ENCODE results near the gene CEP63. TPM values are rescaled to one million over a fixed set of nuclear protein-coding genes. Genes with fewer than 3 reads are reported as not detected.

CEP63 gene
- polyA plus RNA-seq, 3 donors: 11.1 to 18.8 (median 17.2) TPM

DNA sequence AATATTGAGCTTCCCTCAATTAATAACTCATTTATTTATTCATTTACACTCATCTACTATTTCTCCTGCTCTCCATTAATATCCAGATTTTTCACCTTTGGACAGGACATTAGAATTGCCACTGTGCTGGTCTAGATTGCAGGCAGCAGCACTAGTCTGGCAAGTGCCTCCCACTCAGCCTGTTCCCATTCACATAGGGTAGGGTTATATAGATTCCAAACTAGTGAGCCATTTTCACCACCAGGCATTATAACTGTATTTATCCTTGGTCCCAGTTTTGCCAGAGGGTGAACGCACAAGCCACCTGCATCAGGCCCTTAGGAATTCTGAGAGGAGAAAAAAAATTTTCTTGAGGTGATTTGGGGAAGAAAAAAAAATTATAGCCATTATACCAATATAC is 44.5 kb upstream of the CEP63 start:
- no CpG with 5 or more reads among the region's 1 CpG for WGBS (ENCODE audit: insufficient coverage)
- Mint-ChIP-seq H3K4me1 (no peaks in the 10 kb centered on the region), H3K9me3 (peaks cover 0 to 14% (median 4%) of the 10 kb centered on the region in 7 donors), H3K27me3 (ENCODE audit: low read depth in 3 of 3) (peaks cover 6 to 19% (median 8%) of the 10 kb centered on the region in 3 donors), H3K36me3 (no peaks in the 10 kb centered on the region), H3K27ac (no peak overlapping the region), H3K4me3 (no peak overlapping the region)
- H2AFZ ChIP-seq (ENCODE audit: insufficient read depth, low read depth, low read length, poor library complexity, severe bottlenecking): no peak overlapping the region
- no peaks in the 10 kb centered on the region for H3K79me2 ChIP-seq (ENCODE audit: insufficient read depth, low read length)
- no peaks in the 10 kb centered on the region for H3K9me3 ChIP-seq (replicated peaks in 1 of 2; ENCODE audit: control insufficient read depth in 1 of 2, insufficient read depth in 1 of 2, low read length in 2 of 2)
- TF ChIP-seq, protein P1, sequence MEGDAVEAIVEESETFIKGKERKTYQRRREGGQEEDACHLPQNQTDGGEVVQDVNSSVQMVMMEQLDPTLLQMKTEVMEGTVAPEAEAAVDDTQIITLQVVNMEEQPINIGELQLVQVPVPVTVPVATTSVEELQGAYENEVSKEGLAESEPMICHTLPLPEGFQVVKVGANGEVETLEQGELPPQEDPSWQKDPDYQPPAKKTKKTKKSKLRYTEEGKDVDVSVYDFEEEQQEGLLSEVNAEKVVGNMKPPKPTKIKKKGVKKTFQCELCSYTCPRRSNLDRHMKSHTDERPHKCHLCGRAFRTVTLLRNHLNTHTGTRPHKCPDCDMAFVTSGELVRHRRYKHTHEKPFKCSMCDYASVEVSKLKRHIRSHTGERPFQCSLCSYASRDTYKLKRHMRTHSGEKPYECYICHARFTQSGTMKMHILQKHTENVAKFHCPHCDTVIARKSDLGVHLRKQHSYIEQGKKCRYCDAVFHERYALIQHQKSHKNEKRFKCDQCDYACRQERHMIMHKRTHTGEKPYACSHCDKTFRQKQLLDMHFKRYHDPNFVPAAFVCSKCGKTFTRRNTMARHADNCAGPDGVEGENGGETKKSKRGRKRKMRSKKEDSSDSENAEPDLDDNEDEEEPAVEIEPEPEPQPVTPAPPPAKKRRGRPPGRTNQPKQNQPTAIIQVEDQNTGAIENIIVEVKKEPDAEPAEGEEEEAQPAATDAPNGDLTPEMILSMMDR (IDR thresholded peaks at IDR 0.05): no peak
- H3K4me1 ChIP-seq (ENCODE audit: control insufficient read depth in 1 of 2, insufficient read depth in 2 of 2, low read length in 2 of 2): no peaks in the 10 kb centered on the region
- H3K36me3 ChIP-seq (replicated peaks in 1 of 2; ENCODE audit: control insufficient read depth in 1 of 2, insufficient read depth in 2 of 2, low read length in 2 of 2): no peaks in the 10 kb centered on the region
- H3K27ac ChIP-seq (ENCODE audit: low read depth in 1 of 2, low read length in 2 of 2): no peak overlapping the region
- peaks cover 0 to 6% of the 10 kb centered on the region in 2 donors for H3K27me3 ChIP-seq (ENCODE audit: control insufficient read depth in 2 of 2, insufficient read depth in 2 of 2, low read length in 2 of 2)
- H3K9ac ChIP-seq (ENCODE audit: insufficient read depth, low read length, poor library complexity, severe bottlenecking): no peak overlapping the region
- intact Hi-C loops (cut with micrococcal nuclease): no loop called here
- no peak for DNase-seq
- H4K20me1 ChIP-seq (ENCODE audit: insufficient read depth, low read length): no peaks in the 10 kb centered on the region
- H3K4me3 ChIP-seq (replicated peaks in 1 of 3; ENCODE audit: low read depth in 2 of 3, low read length in 3 of 3): no peak overlapping the region
- no peak overlapping the region for H3K4me2 ChIP-seq (replicated peaks; ENCODE audit: extremely low read depth, low read length, poor library complexity, severe bottlenecking)

DNA sequence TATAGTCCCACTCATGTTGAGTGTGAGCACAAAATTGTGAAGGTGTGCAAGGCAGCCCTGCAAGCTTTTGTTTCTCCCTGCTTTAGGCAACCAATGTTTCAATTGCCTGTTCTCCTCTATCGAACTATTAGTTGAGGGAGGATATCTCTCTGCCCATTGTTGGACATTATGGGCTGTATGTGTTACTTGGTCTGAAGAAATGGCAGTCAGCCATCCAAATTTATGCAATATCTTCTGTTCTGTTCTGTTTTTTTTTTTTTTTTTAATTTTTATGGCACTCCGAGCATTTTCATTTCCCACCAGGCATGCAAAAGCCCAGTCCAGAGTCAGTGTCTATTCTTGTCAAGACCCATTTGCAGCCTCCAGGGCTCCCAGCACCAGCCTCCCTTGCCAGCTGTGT is 44.0 kb upstream of the CEP63 start:
- Mint-ChIP-seq H3K36me3 (no peaks in the 10 kb centered on the region), H3K4me1 (no peaks in the 10 kb centered on the region), H3K27me3 (ENCODE audit: low read depth in 3 of 3) (peaks cover 6 to 19% (median 8%) of the 10 kb centered on the region in 3 donors), H3K4me3 (no peak overlapping the region), H3K27ac (no peak overlapping the region), H3K9me3 (peaks cover 0 to 14% (median 5%) of the 10 kb centered on the region in 7 donors)
- intact Hi-C loops (cut with micrococcal nuclease): no loop called here
- Histone ChIP-seq H2AFZ (ENCODE audit: insufficient read depth, low read depth, low read length, poor library complexity, severe bottlenecking) (no peak overlapping the region), H3K4me3 (replicated peaks in 1 of 3; ENCODE audit: low read depth in 2 of 3, low read length in 3 of 3) (no peak overlapping the region), H3K27ac (ENCODE audit: low read depth in 1 of 2, low read length in 2 of 2) (no peak overlapping the region), H3K79me2 (ENCODE audit: insufficient read depth, low read length) (no peaks in the 10 kb centered on the region), H3K4me1 (ENCODE audit: control insufficient read depth in 1 of 2, insufficient read depth in 2 of 2, low read length in 2 of 2) (no peaks in the 10 kb centered on the region), H3K4me2 (replicated peaks; ENCODE audit: extremely low read depth, low read length, poor library complexity, severe bottlenecking) (no peak overlapping the region), H3K9me3 (replicated peaks in 1 of 2; ENCODE audit: control insufficient read depth in 1 of 2, insufficient read depth in 1 of 2, low read length in 2 of 2) (no peaks in the 10 kb centered on the region), H3K9ac (ENCODE audit: insufficient read depth, low read length, poor library complexity, severe bottlenecking) (no peak overlapping the region), H3K36me3 (replicated peaks in 1 of 2; ENCODE audit: control insufficient read depth in 1 of 2, insufficient read depth in 2 of 2, low read length in 2 of 2) (no peaks in the 10 kb centered on the region), H4K20me1 (ENCODE audit: insufficient read depth, low read length) (no peaks in the 10 kb centered on the region), H3K27me3 (ENCODE audit: control insufficient read depth in 2 of 2, insufficient read depth in 2 of 2, low read length in 2 of 2) (peaks cover 0 to 6% of the 10 kb centered on the region in 2 donors)
- DNase-seq: no peak
- WGBS (ENCODE audit: insufficient coverage): 67% methylated on average over 1 of the region's 2 CpGs
- TF ChIP-seq, protein P1 (IDR thresholded peaks at IDR 0.05): no peak
